Measurements from ENCODE around the gene SIK2.

- TF ChIP-seq CTCF (conservative IDR thresholded peaks at IDR 0.05; ENCODE audit: low read depth, low read length) (no peak), EZH2 (IDR thresholded peaks at IDR 0.05; ENCODE audit: low read length, unreplicated experiment) (no peak), EZH2phosphoT487 (IDR thresholded peaks at IDR 0.05; ENCODE audit: borderline replicate concordance, low read length) (no peak)
These were observed 41.4 kb upstream of the SIK2 start for GRCh38 chr11:111560800-111561199.

Data from PC-3 (cell line).